Right lobe of liver (tissue), 6 donors: ENCODE measurements around the gene ZNF618. TPM values are rescaled to one million over a fixed set of nuclear protein-coding genes. Genes with fewer than 3 reads are reported as not detected.

ENCODE experiments used
- ATAC-seq, 4 donors: fragments of 200-7000 bp; cut with Tn5 transposase; one replicate each; pipeline ENCODE4 v1.9.1; 2020; ENCODE audit warnings: mild to moderate bottlenecking in 4 of 4, moderate library complexity in 4 of 4
- DNase-seq, 3 donors: peaks; one replicate each; pipeline ENCODE4 v3.0.0-alpha.2; 2020
- H3K27ac ChIP-seq, 3 donors: fragments of 200-600 bp; one replicate each; pipeline ENCODE4 v1.8.0; 2022
- H3K27me3 ChIP-seq, 2 donors: fragments of 200-600 bp; one replicate each; pipeline ENCODE4 v1.8.0; 2022
- H3K36me3 ChIP-seq, 4 donors: fragments of 200-600 bp; sonication (generic) in 1 of 4; one replicate each; pipeline versions ENCODE4 v1.5.1 to v1.8.0; 2017 to 2022; ENCODE audit warnings: control low read depth in 1 of 4
- H3K4me1 ChIP-seq, 4 donors: fragments of 200-600 bp; sonication (generic) in 1 of 4; one replicate each; pipeline versions ENCODE4 v1.5.1 to v1.8.0; 2017 to 2022; ENCODE audit warnings: control low read depth in 1 of 4
- H3K4me3 ChIP-seq, 3 donors: fragments of 200-600 bp; one replicate each; pipeline ENCODE4 v1.8.0; 2022
- H3K9me3 ChIP-seq, 4 donors: fragments of 200-600 bp; sonication (generic) in 1 of 4; one replicate each; pipeline versions ENCODE4 v1.5.1 to v1.8.0; 2017 to 2022; ENCODE audit warnings: control low read depth in 1 of 4
- CTCF ChIP-seq, 4 donors: fragments of 200-600 bp in 3 of 4; fragments of 450-650 bp in 1 of 4; IDR thresholded peaks; one replicate each; pipeline versions ENCODE4 v1.5.1 to v1.8.0; 2016 to 2022; ENCODE audit warnings: antibody characterized with exemption in 4 of 4, mild to moderate bottlenecking in 2 of 4
- POLR2A ChIP-seq: fragments of 450-650 bp; IDR thresholded peaks from one replicate; pipeline ENCODE4 v1.6.1; 2017; ENCODE audit warnings: antibody characterized with exemption, mild to moderate bottlenecking
- WGBS: methylation state at CpG from one replicate; pipeline ENCODE4 v1.1.6; 2018; ENCODE audit warnings: low coverage, low lambda C conversion rate; ENCODE audit not compliant: insufficient coverage; ENCODE audit errors: missing lambda C conversion rate; 5-methylcytosine and 5-hydroxymethylcytosine counted together
- intact Hi-C, 2 donors: fragments of 100-400 bp; cut with DNase I; formaldehyde crosslinking; loops; one replicate each; pipeline versions ENCODE4 v1.11.2 to v1.14.1; 2022
- total RNA-seq, 6 experiments: library from RNA; depleted of rRNA in 2 of 6; stranded (reverse); fragments of >200 nt in 2 of 6; fragmentation: NEBNext Ultra II Directional in 3 of 6; extraction: Animal tissue kit (Norgen Biotek cat#: 25700) in 3 of 6; gene quantifications; one replicate each; pipeline versions ENCODE4 v1.1.0 to v1.2.4, GENCODE V29; 2016 to 2023
- donor health status: DM: no; HTN: yes; CAD: no.
- donor health status: DM: no; HTN: no; CAD: no.
- donor health status: DM: no; HTN: no; CAD: no.
- donor health status: DM: no; HTN: yes; CAD: no.
- donor health status: DM: no; HTN: yes; CAD: no.

The ZNF618 gene
- total RNA-seq, 6 experiments from 2014 or later = 2.9 to 7.9 (median 6.0) TPM

GRCh38 chr9:114031037-114031630 lies 155.0 kb downstream of the ZNF618 start:
- whole genome bisulfite sequencing = 77% methylated on average over 3 of the region's 7 CpGs
- no peak for ATAC-seq
- Histone ChIP-seq H3K36me3 (peaks cover 0 to 3% (median 2%) of the 10 kb centered on the region in 4 donors), H3K4me3 (no peak overlapping the region), H3K9me3 (no peaks in the 10 kb centered on the region), H3K4me1 (no peaks in the 10 kb centered on the region), H3K27me3 (no peaks in the 10 kb centered on the region), H3K27ac (no peak overlapping the region)
- intact Hi-C loops = loop anchor here in 1 of 2 donors (10.0 kb wide), 1 partner anchor 226 kb away; no protein-coding TSS in a partner anchor
- no peak for TF ChIP-seq POLR2A
- TF ChIP-seq CTCF (IDR thresholded peaks at IDR 0.05) = no peak
- DNase-seq = peak in 1 of 3 donors; percentile 14

- TF ChIP-seq POLR2A (no peak), CTCF (IDR thresholded peaks at IDR 0.05) (no peak)
- intact Hi-C loops = loop anchor here in 1 of 2 donors (10.0 kb wide), 1 partner anchor 227 kb away; no protein-coding TSS in a partner anchor
- Histone ChIP-seq H3K9me3 (no peaks in the 10 kb centered on the region), H3K4me3 (no peak overlapping the region), H3K27ac (no peak overlapping the region), H3K4me1 (no peaks in the 10 kb centered on the region), H3K36me3 (peaks cover 0 to 11% (median 4%) of the 10 kb centered on the region in 4 donors), H3K27me3 (no peaks in the 10 kb centered on the region)
- peak in 1 of 3 donors; percentile 42 for DNase-seq
- 96% methylated on average over 8 of the region's 19 CpGs for WGBS
- ATAC-seq = no peak
These were observed 156.1 kb downstream of the ZNF618 start for GRCh38 chr9:114031948-114032840.

GRCh38 chr9:114033397-114034103 lies 157.4 kb downstream of the ZNF618 start:
- WGBS = 74% methylated on average over 2 of the region's 12 CpGs
- Histone ChIP-seq H3K4me1 (no peaks in the 10 kb centered on the region), H3K27me3 (no peaks in the 10 kb centered on the region), H3K27ac (no peak overlapping the region), H3K4me3 (no peak overlapping the region), H3K36me3 (peaks cover 0 to 11% (median 4%) of the 10 kb centered on the region in 4 donors), H3K9me3 (no peaks in the 10 kb centered on the region)
- DNase-seq (peak in 1 of 3 donors; percentile 41), ATAC-seq (peak; percentile 47 to 70 (median 62))
- intact Hi-C loops = loop anchor here in 1 of 2 donors (10.0 kb wide), 1 partner anchor 229 kb away; no protein-coding TSS in a partner anchor
- TF ChIP-seq POLR2A (no peak), CTCF (IDR thresholded peaks at IDR 0.05) (peak; percentile 32 to 54 (median 42))

GRCh38 chr9:114034196-114034595 lies 158.1 kb downstream of the ZNF618 start:
- 81% methylated on average over 8 of the region's 10 CpGs for WGBS
- Histone ChIP-seq H3K4me3 (no peak overlapping the region), H3K4me1 (no peaks in the 10 kb centered on the region), H3K27ac (no peak overlapping the region), H3K27me3 (no peaks in the 10 kb centered on the region), H3K9me3 (no peaks in the 10 kb centered on the region), H3K36me3 (peaks cover 0 to 11% (median 4%) of the 10 kb centered on the region in 4 donors)
- DNase-seq (peak in 1 of 3 donors; percentile 23), ATAC-seq (no peak)
- TF ChIP-seq CTCF (IDR thresholded peaks at IDR 0.05) (no peak), POLR2A (no peak)
- intact Hi-C loops = loop anchor here in 1 of 2 donors (10.0 kb wide), 1 partner anchor 229 kb away; no protein-coding TSS in a partner anchor
